AG04450 (cell line): ENCODE results near the gene NRG3. TPM values are rescaled to one million over a fixed set of nuclear protein-coding genes. Genes with fewer than 3 reads are reported as not detected.

Experiments
- CTCF ChIA-PET: fragments of 300-600, 350-600 bp; formaldehyde crosslinking; extraction: SDS; loops from one replicate; lab custom pipeline; 2022; ENCODE audit warnings: antibody characterized with exemption, inconsistent platforms; lab: Charles Lee
- POLR2A ChIA-PET: fragments of 350-600 bp; formaldehyde crosslinking; extraction: SDS; loops from one replicate; lab custom pipeline; 2021; ENCODE audit warnings: antibody characterized with exemption, inconsistent platforms; lab: Yijun Ruan, JAX
- DNase-seq: peaks from one replicate; pipeline ENCODE4 v3.0.0-alpha.2; 2011; ENCODE audit warnings: low read depth, low spot score
- H3K27ac ChIP-seq: one replicate; pipeline ENCODE4 v1.5.1; 2012; ENCODE audit warnings: low read depth, low read length, control low read depth
- H3K27me3 ChIP-seq: one replicate; pipeline ENCODE4 v1.6.0; 2012; ENCODE audit warnings: low read length; ENCODE audit not compliant: control insufficient read depth, insufficient read depth
- H3K4me3 ChIP-seq: 2 replicates; pipeline ENCODE4 v1.5.1; 2011; ENCODE audit warnings: mild to moderate bottlenecking, low read depth, low read length, control low read depth
- H3K9me3 ChIP-seq: 2 replicates; pipeline ENCODE4 v1.5.1; 2012; ENCODE audit warnings: low read length; ENCODE audit not compliant: control insufficient read depth, insufficient read depth
- polyA plus RNA-seq: library from polyadenylated mRNA; depleted of rRNA; stranded (reverse); fragments of >200 nt; gene quantifications from 2 replicates; pipeline ENCODE4 v1.2.3, GENCODE V29; 2011
- TF ChIP-seq, protein P1 (sequence below): IDR thresholded peaks from 2 replicates; pipeline ENCODE4 v1.5.1; 2011; ENCODE audit warnings: low read depth, low read length, control low read depth, inconsistent platforms

NRG3 gene
- polyA plus RNA-seq, 1 experiment = not detected

DNA sequence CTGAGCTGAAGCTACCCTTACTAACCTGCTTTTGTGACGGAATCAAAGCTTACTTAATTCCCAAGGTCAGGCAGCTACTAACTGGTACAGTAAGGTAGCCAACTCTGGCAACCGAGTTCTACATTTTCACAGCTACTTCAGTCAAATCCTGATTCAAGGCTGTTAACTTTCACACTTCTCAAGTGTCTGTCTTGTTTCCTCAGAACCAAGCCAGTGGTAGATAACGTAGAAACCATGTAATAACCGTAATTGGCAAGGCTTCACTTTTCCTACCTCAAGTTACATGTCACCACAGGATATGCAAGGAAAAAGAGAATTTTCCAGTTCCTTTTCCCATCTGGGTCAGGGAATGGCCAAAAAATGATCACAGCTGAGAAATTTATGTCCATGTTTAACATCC is 746.7 kb downstream of the NRG3 start:
- POLR2A ChIA-PET = no interaction called here
- no peak overlapping the region for H3K27ac ChIP-seq
- no peak overlapping the region for H3K4me3 ChIP-seq
- no peaks in the 10 kb centered on the region for H3K27me3 ChIP-seq
- no peak for DNase-seq
- TF ChIP-seq, protein P1, sequence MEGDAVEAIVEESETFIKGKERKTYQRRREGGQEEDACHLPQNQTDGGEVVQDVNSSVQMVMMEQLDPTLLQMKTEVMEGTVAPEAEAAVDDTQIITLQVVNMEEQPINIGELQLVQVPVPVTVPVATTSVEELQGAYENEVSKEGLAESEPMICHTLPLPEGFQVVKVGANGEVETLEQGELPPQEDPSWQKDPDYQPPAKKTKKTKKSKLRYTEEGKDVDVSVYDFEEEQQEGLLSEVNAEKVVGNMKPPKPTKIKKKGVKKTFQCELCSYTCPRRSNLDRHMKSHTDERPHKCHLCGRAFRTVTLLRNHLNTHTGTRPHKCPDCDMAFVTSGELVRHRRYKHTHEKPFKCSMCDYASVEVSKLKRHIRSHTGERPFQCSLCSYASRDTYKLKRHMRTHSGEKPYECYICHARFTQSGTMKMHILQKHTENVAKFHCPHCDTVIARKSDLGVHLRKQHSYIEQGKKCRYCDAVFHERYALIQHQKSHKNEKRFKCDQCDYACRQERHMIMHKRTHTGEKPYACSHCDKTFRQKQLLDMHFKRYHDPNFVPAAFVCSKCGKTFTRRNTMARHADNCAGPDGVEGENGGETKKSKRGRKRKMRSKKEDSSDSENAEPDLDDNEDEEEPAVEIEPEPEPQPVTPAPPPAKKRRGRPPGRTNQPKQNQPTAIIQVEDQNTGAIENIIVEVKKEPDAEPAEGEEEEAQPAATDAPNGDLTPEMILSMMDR = no peak
- CTCF ChIA-PET = no interaction called here
- H3K9me3 ChIP-seq = peaks cover 19% of the 10 kb centered on the region

DNA sequence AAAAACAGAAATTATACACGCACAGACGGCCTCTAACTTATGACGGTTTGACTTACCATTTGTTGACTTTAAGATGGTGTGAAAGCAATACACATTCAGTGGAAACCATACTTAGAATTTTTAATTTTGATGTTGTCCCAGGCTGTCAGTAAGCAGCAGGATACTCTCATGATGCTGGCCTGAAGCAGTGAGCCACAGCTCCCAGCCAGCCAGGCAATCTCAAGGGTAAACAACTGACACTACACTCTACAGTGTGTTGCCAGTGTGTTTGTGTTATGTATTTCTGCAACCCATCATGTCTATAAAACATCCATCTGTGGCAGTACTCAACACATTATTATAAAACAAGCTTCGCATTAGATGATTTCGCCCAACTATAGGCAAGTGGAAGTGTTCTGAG is 747.5 kb downstream of the NRG3 start:
- H3K27me3 ChIP-seq = no peaks in the 10 kb centered on the region
- TF ChIP-seq, protein P1 = no peak
- POLR2A ChIA-PET = no interaction called here

DNA sequence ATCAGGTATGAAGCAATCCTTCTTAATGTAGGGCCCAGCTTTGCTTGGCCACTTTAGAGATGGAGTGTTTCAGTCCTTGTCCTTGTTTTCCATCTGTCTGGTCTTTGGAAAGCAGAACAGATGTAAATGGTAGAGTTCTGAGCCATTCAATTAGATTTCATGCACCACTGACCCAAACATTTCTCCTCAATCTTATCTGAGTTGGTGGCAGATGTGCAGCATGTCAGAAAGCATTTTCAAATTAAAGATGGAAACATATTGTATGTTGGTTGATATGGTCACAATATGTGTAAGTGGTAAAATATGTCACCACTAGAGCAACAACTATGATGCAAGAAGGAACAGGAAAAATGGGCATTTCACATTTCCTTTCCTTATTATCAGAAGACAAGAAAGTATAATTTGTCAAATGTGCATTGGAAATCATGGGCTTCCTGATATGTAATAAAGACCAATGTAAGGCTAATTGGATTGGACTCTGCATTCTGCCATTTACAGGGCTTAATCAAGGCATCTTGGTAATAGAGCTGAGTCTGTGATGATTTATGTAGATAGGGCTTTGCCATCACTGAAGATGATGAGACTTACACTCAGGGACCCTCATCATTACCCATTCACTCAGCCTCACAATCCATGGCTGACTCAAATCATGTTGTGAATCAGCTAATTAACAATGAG is 750.7 kb downstream of the NRG3 start:
- no peak for DNase-seq
- TF ChIP-seq, protein P1 = no peak
- Histone ChIP-seq H3K4me3 (no peak overlapping the region), H3K27me3 (no peaks in the 10 kb centered on the region), H3K27ac (no peak overlapping the region), H3K9me3 (no peaks in the 10 kb centered on the region; the same call in 1 of the 2 replicates)
- ChIA-PET CTCF (no interaction called here), POLR2A (no interaction called here)

More for the DNA sequence above, 747.5 kb downstream of the NRG3 start:
- Histone ChIP-seq H3K4me3 (no peak overlapping the region), H3K9me3 (peaks cover 14% of the 10 kb centered on the region), H3K27ac (no peak overlapping the region)
- DNase-seq = no peak
- CTCF ChIA-PET = no interaction called here

DNA sequence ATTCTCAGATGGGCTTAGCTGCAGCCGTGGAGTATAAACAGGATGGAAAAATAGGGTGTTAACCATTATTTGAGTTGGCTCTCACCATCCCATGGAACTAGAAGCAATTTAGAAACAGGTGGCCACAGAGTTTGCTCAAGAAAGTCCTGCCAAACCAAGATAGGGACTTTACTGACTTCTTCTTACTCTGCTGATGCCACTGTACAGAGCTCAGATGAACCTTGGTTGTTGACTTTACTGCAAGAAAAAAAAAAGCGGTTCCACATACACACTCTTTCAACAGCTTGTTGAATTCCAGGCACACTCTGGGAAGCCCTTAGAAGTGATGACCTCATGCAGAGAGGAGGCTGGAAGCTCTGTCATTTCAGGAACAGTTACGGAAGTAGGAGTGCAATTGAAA is 753.4 kb downstream of the NRG3 start:
- DNase-seq = no peak
- Histone ChIP-seq H3K27ac (no peak overlapping the region), H3K4me3 (no peak overlapping the region), H3K27me3 (no peaks in the 10 kb centered on the region), H3K9me3 (peaks cover 3% of the 10 kb centered on the region; the same call in 1 of the 2 replicates)
- TF ChIP-seq, protein P1 = no peak
- ChIA-PET POLR2A (no interaction called here), CTCF (no interaction called here)

DNA sequence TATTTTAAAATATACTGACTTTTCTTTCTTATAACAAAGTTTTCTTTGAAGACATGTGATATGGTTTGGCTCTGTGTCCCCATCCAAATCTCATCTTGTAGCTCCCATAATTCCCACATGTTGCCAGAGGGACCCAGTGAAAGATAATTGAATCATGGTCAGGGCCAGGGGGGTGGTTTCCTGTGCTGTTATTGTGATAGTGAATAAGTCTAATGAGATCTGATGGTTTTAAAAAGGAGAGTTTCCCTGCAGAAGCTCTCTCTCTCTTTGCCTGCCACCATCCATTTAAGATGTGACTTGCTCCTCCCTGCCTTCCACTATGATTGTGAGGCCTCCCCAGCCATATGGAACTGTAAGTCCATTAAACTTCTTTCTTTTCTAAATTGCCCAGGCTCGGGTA is 768.1 kb downstream of the NRG3 start:
- TF ChIP-seq, protein P1 = no peak
- no peak overlapping the region for H3K27ac ChIP-seq
- no peaks in the 10 kb centered on the region; the same call in 1 of the 2 replicates for H3K9me3 ChIP-seq
- no peak for DNase-seq
- H3K27me3 ChIP-seq = no peaks in the 10 kb centered on the region
- no peak overlapping the region for H3K4me3 ChIP-seq
- ChIA-PET CTCF (no interaction called here), POLR2A (no interaction called here)
